GM21367 (cell line): ENCODE results near the gene UBAC1.
A peak's percentile ranks its signal among the peaks of the same experiment; 100 is the strongest.
"Not testable (repeated sequence)": the region's sequence is repeated elsewhere in the genome, so short reads cannot be mapped to it uniquely, and the experiment has no call there.

Experiments
- ATAC-seq: cut with Tn5 transposase; IDR thresholded peaks from one replicate; pipeline ENCODE4 v1.9.1; 2021; ENCODE audit not compliant: unreplicated experiment

Gene UBAC1

DNA sequence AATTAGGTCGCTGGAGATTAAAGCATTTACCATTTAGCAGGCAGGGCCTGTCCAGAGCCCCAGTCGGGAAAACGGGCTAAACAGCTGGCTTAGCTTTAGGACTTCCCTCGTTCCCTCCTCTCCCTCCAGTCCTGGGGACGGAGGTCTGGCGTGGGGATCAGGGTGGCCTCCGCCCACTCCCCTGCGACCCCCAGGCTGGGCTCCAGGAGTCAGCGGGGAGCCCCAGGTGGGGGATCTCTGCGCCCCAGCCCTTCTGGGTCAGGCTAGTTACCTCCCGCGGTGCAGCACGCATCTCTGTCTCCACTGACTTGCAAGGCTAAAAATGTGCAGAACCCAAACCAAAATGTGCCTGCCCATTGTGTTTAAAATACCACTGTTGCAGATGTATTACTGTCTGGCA, 37.7 kb downstream of the UBAC1 start:
- ATAC-seq, result no peak

GRCh38 chr9:135921749-135922310, 39.3 kb downstream of the UBAC1 start:
- ATAC-seq, result no peak

GRCh38 chr9:135920973-135921585, 40.1 kb downstream of the UBAC1 start:
- no peak for ATAC-seq

GRCh38 chr9:135920256-135920930, 40.8 kb downstream of the UBAC1 start:
- no peak for ATAC-seq

DNA sequence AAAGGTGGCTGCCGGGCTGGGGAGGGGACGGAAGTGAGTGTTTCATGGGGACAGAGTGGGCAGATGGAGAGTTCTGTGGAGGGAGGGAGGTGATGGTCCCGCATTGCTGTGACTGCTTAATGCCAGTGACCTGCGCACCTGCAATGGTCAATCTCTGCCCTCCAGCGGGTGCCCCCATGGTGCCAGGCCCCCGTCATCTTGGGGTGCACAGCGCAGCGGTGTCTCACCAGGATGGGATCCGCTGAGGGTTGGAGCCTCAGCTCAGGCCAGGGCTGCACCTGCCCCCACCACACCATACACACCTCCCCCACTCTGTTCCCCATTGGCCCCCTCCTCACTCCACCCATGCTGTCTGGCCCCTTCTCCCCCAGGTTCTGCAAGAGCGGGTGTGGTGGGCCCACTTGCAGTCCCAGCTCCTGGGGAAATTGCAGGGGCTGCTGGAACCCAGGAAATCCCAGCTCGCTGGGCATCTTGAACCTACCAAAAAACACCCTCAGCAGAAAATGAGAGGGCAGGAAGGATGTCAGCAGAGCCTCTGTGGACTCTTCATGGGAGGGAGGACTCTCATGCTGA, 41.8 kb downstream of the UBAC1 start:
- ATAC-seq, result no peak

- not testable (repeated sequence) for ATAC-seq
Measured at GRCh38 chr9:135916227-135916626, 44.9 kb downstream of the UBAC1 start.

DNA sequence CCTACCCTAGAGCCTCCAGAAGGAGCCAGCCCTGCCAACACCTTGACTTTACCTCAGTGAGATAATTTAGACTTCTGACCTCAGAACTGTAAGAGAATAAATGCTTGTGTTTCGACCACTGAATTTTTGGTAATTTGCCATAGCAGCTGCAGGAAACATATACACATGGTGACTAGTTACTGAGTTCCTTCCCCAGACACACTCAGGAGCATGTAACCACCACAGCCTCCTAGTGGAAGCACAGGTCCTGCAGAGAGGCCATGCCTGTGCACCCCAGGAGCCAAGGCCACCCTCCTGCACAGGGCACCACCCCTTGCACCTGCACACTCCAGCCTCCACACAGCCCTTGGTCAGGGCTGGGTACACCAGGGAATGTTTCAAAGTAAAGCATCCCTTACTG, 46.3 kb downstream of the UBAC1 start:
- no peak for ATAC-seq

DNA sequence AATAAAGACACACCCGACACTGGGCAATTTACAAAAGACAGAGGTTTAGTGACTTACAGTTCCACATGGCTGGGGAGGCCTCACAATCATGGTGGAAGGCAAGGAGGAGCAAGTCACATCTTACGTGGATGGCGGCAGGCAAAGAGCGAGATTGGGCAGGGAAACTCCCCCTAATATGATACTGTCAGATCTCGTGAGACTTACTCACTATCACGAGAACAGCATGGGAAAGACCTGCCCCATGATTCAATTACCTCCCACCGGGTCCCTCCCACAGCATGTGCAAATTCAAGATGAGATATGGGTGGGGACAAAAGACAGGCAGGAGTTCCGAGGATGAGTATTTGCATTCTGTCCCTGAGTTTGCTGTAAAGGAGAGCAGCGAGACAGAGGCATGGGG, 49.9 kb downstream of the UBAC1 start:
- not testable (repeated sequence) for ATAC-seq

- no peak for ATAC-seq
Measured at GRCh38 chr9:135910757-135911156, 50.4 kb downstream of the UBAC1 start.

- ATAC-seq, result no peak
Measured at GRCh38 chr9:135910216-135910615, 51.0 kb downstream of the UBAC1 start.

DNA sequence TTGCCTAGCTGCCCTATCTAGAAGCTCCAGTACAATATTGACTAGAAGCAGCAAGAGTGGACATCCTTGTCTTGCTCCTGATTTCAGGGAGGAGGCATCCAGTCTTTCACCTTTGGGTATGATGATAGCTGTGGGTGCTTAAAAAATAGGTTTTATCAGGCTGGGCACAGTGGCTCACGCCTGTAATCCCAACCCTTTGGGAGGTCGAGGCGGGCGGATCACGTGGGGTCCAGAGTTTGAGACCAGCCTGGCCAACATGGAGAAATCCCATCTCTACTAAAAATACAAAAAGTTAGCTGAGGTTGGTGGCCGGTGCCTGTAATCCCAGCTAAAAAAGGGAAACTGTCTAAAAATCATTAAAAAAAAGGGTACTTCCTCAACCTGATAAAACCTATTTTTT, 51.8 kb downstream of the UBAC1 start:
- ATAC-seq, result no peak

GRCh38 chr9:135908754-135909204, 52.4 kb downstream of the UBAC1 start:
- no peak for ATAC-seq

GRCh38 chr9:135908093-135908753, 53.0 kb downstream of the UBAC1 start:
- ATAC-seq, result no peak

- ATAC-seq, result peak; percentile 65
Measured at GRCh38 chr9:135907431-135908092, 53.6 kb downstream of the UBAC1 start, which contains the start of gene CAMSAP1. CAMSAP1 (minus strand) TSS chr9:135907546; CDS start chr9:135907159, 387 bp downstream.

DNA sequence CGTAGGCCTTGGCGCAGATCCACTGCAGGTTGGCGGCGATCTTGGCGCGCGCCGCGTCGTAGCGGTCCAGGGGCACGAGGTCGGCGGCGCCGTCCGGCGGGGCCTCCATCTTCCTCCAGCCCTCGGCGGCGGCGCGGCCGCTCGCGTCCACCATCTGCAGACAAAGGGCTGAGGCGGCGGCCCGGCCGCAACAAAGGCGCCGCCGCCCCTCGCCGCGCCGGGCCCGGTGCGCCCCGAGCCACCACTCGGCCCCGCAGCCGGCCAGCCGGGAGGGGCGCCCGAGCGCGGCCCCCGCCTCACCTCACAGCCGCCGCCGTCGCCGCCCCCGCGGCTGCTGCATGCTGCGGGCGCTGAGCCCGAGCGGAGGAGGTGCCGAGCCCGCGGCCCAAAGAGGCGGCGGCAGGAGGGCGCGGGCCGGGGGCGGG, 54.2 kb downstream of the UBAC1 start:
- ATAC-seq, result peak; percentile 25

DNA sequence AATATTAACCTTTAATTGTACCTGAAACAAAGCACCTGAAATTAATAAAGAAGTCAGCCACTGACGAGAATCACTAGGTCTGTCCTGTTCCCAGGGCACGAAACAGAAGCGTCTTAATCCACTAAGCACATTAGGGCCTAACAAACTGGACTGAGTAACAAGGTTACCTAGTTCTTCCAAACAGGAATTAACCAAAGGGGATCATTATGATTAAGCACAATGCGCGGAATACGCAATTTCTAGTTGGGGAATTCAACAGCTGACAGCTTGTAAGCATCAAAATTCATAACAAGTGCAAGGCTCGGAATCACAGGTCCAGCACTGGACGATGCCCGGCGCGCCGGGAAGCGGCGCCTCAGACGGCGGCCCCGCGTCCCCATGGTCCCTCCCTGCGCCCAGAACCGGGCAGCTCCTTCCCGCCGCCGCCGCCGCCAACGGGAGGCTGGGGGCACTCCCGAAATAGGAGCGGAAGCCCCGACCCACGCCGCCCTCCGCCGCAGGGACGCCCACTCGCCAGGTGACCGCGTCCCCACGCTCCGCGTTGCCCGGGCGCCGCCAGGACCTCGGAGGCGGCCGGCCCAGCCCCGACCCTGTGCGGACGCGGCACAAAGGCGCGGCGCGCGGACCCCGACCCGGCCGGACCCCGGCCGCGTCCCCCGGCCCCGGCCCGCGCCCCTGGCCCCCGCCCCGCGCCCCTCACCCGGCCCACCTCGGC, 54.7 kb downstream of the UBAC1 start:
- peak; percentile 10 for ATAC-seq

DNA sequence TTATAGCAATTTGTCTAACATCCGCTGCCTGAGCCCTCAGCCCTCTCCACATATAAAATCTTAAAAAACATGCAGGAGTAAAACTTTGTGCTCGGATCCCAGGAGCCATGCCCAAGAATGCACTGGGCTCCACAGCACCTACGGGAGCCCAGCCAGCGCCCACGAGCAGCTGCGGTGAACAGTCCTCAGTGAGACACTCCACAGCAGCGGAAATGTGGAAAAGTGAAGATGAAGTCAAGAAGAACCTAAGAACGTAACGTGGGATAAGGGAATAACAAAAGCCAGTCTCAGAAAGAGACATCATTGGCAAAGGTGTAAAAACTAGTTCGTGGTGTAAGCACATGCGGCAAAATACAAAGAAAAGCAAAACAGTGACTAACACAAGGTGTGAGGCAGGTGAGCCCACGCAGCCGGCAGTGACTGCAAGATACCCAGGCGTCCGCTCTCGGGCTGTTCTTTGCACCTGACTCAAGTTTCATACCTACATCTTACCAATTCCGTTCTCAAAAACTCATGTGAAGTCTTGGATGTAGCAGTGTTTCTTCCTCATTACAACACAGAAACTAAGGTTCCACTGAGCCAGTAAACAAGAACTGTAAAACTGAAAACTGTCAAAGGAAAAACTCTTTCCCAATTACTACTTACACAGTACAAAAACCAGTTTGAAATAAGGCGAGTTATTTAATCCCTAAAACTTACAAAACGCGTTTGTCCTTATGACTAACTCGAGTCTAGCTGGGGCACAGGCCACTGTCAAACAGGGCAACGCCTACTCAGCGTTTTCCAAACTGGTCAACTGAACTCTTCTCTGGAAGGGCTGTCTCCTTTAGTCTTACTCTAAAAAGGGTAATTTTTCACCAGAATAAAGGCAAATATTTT, 55.6 kb downstream of the UBAC1 start:
- ATAC-seq, result no peak

- no peak for ATAC-seq
Measured at GRCh38 chr9:135903786-135904520, 57.2 kb downstream of the UBAC1 start.

- no peak for ATAC-seq
Measured at GRCh38 chr9:135903358-135903656, 57.9 kb downstream of the UBAC1 start.
